HL-60/S4 (cell line): ENCODE data around the gene HOXA4.

Experiments
- in situ Hi-C: fragments of 300-500 bp; cut with MboI; formaldehyde crosslinking; loops from 2 replicates; pipeline ENCODE4 v1.14.3; 2022; ENCODE audit warnings: low sequenced_read_pairs

The HOXA4 gene

DNA sequence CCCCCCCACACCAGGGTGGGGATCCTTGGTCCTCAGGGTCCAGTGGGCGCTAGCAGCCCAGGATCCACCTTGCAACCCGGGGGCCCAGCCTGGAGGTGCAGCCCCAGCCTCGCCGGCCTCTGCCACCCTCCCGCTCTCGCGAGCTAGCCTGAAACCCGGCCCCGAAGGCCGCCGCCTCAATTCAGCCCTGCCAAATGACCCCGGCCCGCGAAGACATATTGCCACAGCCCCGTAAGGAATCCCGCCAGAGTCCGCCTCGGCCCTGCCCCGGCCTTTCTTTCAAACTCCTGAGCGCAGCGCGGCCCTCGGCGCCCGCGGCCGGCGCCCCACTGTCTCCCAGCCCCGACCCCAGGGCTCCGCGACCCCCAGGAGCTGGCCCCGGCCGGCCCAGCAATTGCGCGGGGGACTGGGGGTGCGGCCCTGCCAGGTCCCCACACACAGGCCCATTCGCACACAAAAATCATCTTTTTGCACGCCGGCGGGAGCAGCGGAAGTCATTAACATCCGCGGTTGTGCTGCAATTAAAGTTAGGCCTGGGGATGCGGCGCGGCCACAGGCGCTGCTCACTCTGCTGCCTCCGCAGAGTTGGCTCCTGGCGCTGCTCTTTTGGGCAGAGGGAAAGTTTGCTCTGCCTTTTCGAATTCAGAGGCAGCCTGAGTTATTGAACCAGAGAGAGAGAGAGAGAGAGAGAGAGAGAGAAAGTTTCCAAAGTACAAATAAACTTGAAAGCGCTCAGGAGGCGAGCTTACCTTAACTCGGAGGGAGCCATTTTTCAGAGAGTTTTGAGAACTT lies 9.0 kb upstream of the HOXA4 start:
- in situ Hi-C loops = no loop called here

DNA sequence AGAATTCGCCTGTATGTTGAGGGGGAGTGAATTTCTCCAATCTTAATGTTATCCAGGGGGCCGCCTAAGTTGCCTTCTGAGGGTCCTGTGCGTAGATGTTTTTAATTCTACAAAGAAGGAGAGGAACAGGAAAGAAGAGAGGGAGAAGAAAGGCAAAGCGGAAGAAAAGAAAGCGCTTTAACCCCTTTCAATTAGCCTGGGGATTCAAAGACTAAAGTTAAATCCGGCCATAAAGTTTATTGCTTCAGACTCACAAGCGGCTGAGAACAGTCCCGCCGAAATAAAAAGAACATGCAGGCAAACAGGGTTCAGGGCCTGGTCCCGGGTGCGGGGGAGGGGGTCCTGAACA lies 8.4 kb upstream of the HOXA4 start:
- in situ Hi-C loops = no loop called here

- in situ Hi-C loops = no loop called here
These were observed 7.9 kb upstream of the HOXA4 start for GRCh38 chr7:27138472-27138871.

- in situ Hi-C loops = no loop called here
These were observed 7.2 kb upstream of the HOXA4 start for GRCh38 chr7:27137640-27138315.

GRCh38 chr7:27134392-27134791 lies 3.8 kb upstream of the HOXA4 start:
- in situ Hi-C loops = no loop called here

DNA sequence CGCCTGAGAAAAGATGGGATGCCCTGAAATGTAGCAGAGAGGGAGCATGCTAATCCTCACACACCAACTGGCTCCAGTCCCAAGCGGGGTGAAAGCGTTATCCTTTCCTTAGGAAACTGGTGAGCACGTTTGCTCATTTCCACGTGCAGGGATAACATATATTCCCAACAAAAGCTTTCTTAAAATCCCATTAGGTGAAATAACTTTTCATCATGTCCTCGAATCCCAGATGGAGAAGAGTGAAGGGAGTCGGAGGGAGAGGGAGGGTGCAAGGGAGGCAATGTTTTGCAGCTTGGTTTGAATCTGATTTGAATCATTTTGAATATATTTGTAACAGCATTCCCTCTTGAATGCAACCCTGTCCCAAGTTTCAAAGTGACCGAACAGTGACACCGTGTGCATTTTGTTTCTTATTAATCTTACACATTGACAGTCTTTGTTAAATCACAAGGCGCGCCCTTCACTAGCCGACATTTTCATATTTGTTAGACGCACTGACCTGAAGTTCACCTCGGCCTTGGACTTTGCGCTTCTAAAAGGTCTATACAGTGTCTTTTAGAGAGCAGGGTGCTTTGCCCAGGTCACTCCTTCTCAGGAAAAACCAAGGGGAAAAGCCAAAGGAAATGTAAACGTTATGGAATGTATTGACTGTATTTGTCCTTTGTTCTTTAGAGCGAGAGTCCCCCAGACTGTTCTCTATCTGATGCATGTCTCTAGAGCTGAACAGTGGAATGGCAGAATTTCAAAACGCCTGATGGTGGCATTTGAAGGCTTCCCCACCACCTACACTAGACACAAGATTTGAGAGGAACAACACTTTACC lies 3.1 kb upstream of the HOXA4 start:
- in situ Hi-C loops = no loop called here

GRCh38 chr7:27132978-27133377 lies 2.4 kb upstream of the HOXA4 start:
- in situ Hi-C loops = no loop called here

DNA sequence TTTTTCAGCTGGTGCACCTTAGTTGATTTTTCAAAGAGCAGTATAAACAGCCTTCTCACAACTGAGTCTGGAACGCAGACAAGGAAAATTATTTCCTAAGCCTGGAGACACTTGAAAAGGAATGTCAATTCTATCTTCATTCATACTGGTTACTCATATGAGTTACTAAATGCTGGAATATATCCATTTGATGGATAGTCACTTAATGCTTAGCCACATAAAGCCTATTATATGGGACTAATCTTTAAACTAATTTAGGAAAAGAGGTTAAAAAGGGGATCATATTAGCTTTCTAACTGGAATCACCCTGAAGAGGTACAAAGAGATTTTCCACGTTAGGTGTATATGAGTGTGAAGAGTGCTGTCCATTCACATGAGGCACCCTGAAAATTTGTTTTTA lies 1.7 kb upstream of the HOXA4 start:
- in situ Hi-C loops = no loop called here

- in situ Hi-C loops = no loop called here
These were observed 848 bp upstream of the HOXA4 start for GRCh38 chr7:27131390-27131819.

DNA sequence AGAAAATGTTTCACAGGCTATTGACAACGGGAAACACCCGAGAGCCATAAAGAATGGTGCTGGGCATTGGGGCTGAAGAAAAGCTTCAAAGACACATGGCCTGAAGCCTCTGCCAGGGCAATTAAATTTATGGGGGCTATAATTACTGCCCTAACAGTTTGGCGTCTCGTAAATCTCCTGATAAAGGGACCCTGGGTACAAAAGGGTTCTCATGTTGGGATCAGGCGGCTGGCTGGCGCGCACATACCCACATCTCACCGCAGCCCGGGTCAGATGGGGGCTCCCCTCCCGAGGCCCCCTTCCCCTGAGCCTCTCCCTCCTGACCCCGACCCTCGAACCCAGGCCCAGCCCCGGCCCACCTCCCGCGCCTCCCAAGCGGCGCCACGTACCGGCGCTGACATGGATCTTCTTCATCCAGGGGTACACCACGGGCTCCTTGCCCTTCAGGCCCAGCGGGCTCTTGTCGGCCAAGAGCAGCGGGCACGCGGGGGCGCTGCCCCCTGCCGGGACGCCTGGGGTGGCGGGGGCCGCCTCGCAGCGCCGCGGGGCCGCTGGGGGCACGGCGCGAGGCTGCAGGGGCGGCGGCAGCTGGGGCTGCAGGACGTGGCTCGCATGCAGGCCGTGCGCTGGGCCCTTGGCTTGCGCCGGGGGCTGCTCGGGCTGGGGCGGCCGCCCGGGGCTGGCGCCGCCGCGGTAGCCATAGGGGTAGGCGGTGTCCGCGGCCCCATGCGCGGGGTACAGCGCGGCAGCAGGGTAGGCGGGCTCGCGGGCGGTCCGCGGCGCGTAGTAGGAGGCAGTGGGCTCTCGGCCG lies 623 bp downstream of the HOXA4 start:
- in situ Hi-C loops = no loop called here

DNA sequence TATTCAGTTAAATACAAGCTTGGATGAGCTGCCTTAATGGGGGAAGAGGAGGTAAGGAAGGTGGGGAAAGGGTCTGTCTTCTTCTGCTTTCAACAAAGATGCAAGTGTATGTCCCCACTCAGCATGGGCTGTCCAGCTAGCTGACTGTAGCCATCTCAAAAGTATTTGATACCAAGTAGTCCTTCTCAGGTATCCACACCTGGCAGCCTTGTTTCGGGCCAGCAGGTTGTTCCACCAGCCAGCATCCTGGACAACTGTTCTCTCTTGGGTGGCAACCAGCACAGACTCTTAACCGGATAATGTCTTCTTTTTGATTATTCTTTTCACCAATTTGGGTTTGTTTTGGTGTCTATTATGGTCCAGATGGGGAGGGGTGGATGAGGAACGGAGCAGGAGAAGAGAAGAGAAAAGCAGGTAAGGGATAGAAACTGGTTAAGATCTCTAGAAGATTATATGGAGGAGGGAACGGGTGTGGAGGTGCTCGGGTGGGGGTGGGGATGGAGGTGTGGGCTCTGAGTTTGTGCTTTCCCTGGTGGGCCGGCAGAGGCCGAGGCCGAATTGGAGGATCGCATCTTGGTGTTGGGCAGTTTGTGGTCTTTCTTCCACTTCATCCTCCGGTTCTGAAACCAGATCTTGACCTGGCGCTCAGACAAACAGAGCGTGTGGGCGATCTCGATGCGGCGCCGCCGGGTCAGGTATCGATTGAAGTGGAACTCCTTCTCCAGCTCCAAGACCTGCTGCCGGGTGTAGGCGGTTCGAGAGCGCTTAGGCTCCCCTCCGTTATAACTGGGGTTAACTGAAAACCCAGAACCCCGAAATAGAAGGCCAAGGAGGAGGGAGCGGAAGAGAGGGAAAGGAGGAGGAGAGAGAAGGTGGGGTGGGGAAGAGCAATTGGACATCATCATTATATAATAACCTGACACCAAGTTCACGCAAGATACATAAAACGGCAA lies 1.5 kb downstream of the HOXA4 start:
- in situ Hi-C loops = no loop called here

- in situ Hi-C loops = no loop called here
These were observed 2.5 kb downstream of the HOXA4 start for GRCh38 chr7:27128034-27128433.

DNA sequence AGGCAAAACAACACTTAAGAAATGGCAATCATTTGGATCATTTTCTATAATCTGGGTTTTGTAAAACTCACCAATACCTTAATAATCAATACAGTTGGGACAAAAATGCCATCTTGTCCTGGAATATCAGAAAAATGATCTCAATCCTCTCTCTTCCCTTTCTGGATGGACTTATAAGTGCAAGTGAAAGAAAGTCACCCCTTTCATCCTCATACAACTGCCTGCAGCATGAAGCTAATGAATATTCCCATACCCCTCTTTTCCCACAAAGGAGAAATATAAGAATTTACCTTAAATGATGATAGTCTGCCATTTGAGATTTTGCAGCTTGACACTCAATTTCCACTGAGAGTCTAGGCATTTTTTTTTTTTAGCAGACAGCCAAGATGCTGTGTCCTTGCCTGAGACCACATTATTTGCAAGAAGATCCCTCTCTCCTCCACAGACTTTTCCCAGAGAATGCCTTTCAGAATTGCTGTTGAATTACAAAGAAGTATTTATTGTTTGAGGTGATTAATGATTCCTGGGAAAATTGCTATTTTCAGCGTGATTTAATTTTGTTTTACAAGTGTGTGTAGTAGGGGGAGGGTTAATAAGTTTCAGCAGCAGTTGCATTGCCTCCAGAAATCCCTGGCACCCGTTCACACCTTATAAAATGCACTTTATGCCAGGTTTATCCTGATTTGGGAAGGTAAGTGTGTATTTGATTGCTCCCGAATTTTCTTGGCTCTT lies 3.8 kb downstream of the HOXA4 start:
- in situ Hi-C loops = no loop called here

- in situ Hi-C loops = no loop called here
These were observed 4.6 kb downstream of the HOXA4 start for GRCh38 chr7:27125986-27126394.

DNA sequence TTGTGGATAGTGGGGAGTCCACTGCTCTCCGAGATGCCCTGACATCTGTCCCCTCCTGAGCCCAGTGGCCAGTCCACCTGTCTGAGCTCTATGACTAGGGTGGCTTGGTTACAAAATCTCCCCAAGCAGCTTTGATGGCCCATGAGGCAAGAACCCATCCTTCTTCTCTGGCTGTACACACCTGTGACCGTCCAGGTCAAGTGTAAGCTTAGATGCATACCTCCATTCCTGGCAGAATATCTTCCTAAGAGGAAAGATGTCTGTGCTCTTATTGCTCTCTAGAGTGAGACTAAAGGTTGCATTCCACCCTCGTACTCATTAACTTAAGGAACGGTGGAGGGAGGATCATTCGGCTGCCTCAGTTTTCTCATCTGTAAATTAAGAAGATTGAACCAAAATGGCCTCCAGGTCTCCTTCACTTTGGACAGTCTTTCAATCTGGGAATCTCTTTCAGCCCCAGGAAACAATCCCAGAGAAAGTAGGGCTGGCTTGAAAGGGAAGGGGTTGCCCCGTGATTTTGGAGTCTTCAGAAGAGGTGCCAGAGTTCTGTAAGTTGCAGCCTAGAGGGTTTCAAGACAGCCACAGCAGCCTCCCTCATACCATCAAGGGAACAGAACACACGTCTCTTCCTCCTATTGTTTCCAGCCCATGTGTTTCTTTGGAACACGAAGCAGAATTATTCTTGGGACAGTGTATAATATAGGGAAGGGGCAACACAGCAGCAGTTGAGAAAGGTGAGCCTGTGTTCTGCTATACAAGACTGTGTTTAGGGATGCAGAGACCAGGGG lies 5.5 kb downstream of the HOXA4 start:
- in situ Hi-C loops = no loop called here

DNA sequence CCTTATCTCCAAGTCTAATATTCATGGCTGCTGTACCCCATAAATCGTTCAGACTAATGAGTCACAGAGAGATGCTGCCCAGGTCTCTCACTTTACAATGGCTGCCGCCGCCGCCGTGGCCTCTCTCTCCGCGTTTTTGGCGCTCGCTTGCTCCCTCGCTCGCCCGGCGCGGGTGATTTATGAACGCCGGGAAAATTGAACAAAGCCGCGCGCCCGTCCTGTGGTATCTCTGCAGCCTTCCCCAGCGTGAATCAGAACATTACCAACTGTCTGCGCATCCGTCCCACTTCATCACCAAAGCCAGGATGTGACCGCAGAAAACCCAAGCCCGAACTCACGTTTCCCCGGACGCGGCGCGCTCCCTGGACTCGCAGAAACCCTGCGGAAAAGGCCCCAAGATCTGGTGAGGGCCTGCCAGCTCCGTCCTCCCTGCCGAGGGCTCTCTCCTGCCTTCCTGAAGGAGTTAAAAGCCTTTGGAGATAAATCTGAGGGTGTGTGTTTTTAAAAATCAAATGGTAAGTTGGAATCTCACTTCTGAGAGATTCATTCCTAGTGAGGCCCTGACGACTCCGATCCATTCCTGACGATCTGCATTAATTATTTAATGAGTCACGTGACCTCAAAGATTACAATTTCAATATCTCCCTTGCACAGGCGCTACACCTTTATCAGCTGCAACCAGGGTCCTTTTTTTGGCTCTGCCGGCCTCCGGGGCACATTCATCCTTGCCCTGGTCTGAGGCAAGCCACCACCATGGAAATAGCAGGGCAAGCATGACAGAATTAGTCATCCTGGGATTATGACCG lies 6.3 kb downstream of the HOXA4 start:
- in situ Hi-C loops = no loop called here

- in situ Hi-C loops = no loop called here
These were observed 7.0 kb downstream of the HOXA4 start for GRCh38 chr7:27123477-27124053.
